Stimulated activated CD8-positive, alpha-beta memory T cell treated with anti-CD3 and anti-CD28 coated beads, Interleukin-4, amount 100 ng/mL, for 4 hours (primary cell): ENCODE data around the gene PRSS8.
"Not testable (repeated sequence)": the region's sequence is repeated elsewhere in the genome, so short reads cannot be mapped to it uniquely, and the experiment has no call there.

Experiments
- DNase-seq, 2 donors: peaks; one replicate each; pipeline ENCODE4 v3.0.0-alpha.2; 2020; ENCODE audit warnings: low read depth in 2 of 2, low spot score in 1 of 2

Gene PRSS8

GRCh38 chr16:31144418-31144817 is 8.9 kb upstream of the PRSS8 start:
- DNase-seq: not testable (repeated sequence)

GRCh38 chr16:31143694-31144148 is 8.2 kb upstream of the PRSS8 start:
- no peak for DNase-seq

- no peak for DNase-seq
These were observed 7.6 kb upstream of the PRSS8 start for GRCh38 chr16:31143011-31143693.

GRCh38 chr16:31142109-31143010 is 6.8 kb upstream of the PRSS8 start:
- peak; percentile 94 to 96 for DNase-seq

- DNase-seq: no peak
These were observed 6.1 kb upstream of the PRSS8 start for GRCh38 chr16:31141489-31142108.

GRCh38 chr16:31141071-31141469 is 5.5 kb upstream of the PRSS8 start:
- not testable (repeated sequence) for DNase-seq

- no peak for DNase-seq
These were observed 3.4 kb upstream of the PRSS8 start for GRCh38 chr16:31138621-31139578.

- not testable (repeated sequence) for DNase-seq
These were observed 1.4 kb upstream of the PRSS8 start for GRCh38 chr16:31136822-31137499.

GRCh38 chr16:31136287-31136662 is 748 bp upstream of the PRSS8 start:
- no peak for DNase-seq

- DNase-seq: no peak
These were observed 647 bp downstream of the PRSS8 start for GRCh38 chr16:31134625-31135534.

GRCh38 chr16:31134091-31134571 is 1.4 kb downstream of the PRSS8 start:
- DNase-seq: no peak

GRCh38 chr16:31133046-31133501 is 2.5 kb downstream of the PRSS8 start:
- DNase-seq: no peak

- no peak for DNase-seq
These were observed 3.1 kb downstream of the PRSS8 start for GRCh38 chr16:31132303-31132979.

GRCh38 chr16:31131841-31132271 is 3.7 kb downstream of the PRSS8 start:
- no peak for DNase-seq

- DNase-seq: no peak
These were observed 4.1 kb downstream of the PRSS8 start for GRCh38 chr16:31131416-31131815.

GRCh38 chr16:31130899-31131298 is 4.6 kb downstream of the PRSS8 start:
- no peak for DNase-seq

- no peak for DNase-seq
These were observed 5.1 kb downstream of the PRSS8 start for GRCh38 chr16:31130336-31130891.
